ENCODE data around the gene ARHGEF38. TPM values are rescaled to one million over a fixed set of nuclear protein-coding genes. Genes with fewer than 3 reads are reported as not detected.

The ARHGEF38 gene
- total RNA-seq, 1 donor from 2014 or later, result not detected

- Mint-ChIP-seq H3K27ac (ENCODE audit: unreplicated experiment) (no peak overlapping the region), H3K4me3 (ENCODE audit: unreplicated experiment) (no peak overlapping the region), H3K36me3 (ENCODE audit: low read depth) (no peaks in the 10 kb centered on the region), H3K4me1 (ENCODE audit: low read depth) (no peaks in the 10 kb centered on the region), H3K9me3 (ENCODE audit: low read depth) (no peaks in the 10 kb centered on the region), H3K27me3 (ENCODE audit: low read depth) (peaks cover 42% of the 10 kb centered on the region)
- TF ChIP-seq CTCF (IDR thresholded peaks at IDR 0.05), result no peak
- no peak for DNase-seq (ENCODE audit: low spot score)
Measured at GRCh38 chr4:105587841-105588240, 35.4 kb downstream of the ARHGEF38 start.

GRCh38 chr4:105588252-105588651 is 35.8 kb downstream of the ARHGEF38 start:
- Mint-ChIP-seq H3K9me3 (ENCODE audit: low read depth) (no peaks in the 10 kb centered on the region), H3K27me3 (ENCODE audit: low read depth) (peaks cover 41% of the 10 kb centered on the region), H3K4me1 (ENCODE audit: low read depth) (no peaks in the 10 kb centered on the region), H3K36me3 (ENCODE audit: low read depth) (no peaks in the 10 kb centered on the region), H3K4me3 (ENCODE audit: unreplicated experiment) (no peak overlapping the region), H3K27ac (ENCODE audit: unreplicated experiment) (no peak overlapping the region)
- no peak for TF ChIP-seq CTCF (IDR thresholded peaks at IDR 0.05)
- DNase-seq (ENCODE audit: low spot score), result no peak

- no peaks in the 10 kb centered on the region for H3K4me1 Mint-ChIP-seq (ENCODE audit: low read depth)
- H3K27ac Mint-ChIP-seq (ENCODE audit: unreplicated experiment), result no peak overlapping the region
- peaks cover 46% of the 10 kb centered on the region for H3K27me3 Mint-ChIP-seq (ENCODE audit: low read depth)
Measured at GRCh38 chr4:105591573-105591972, 39.2 kb downstream of the ARHGEF38 start.

GRCh38 chr4:105594099-105595010 is 41.9 kb downstream of the ARHGEF38 start:
- H3K4me1 Mint-ChIP-seq (ENCODE audit: low read depth), result no peaks in the 10 kb centered on the region
- H3K27ac Mint-ChIP-seq (ENCODE audit: unreplicated experiment), result no peak overlapping the region
- no peak for DNase-seq (ENCODE audit: low spot score)
- TF ChIP-seq CTCF (IDR thresholded peaks at IDR 0.05), result no peak
- no peaks in the 10 kb centered on the region for H3K36me3 Mint-ChIP-seq (ENCODE audit: low read depth)
- H3K9me3 Mint-ChIP-seq (ENCODE audit: low read depth), result no peaks in the 10 kb centered on the region
- H3K27me3 Mint-ChIP-seq (ENCODE audit: low read depth), result peaks cover 34% of the 10 kb centered on the region
- no peak overlapping the region for H3K4me3 Mint-ChIP-seq (ENCODE audit: unreplicated experiment)

More at GRCh38 chr4:105591573-105591972, 39.2 kb downstream of the ARHGEF38 start:
- DNase-seq (ENCODE audit: low spot score), result no peak
- no peaks in the 10 kb centered on the region for H3K9me3 Mint-ChIP-seq (ENCODE audit: low read depth)
- no peak overlapping the region for H3K4me3 Mint-ChIP-seq (ENCODE audit: unreplicated experiment)
- H3K36me3 Mint-ChIP-seq (ENCODE audit: low read depth), result no peaks in the 10 kb centered on the region
- no peak for TF ChIP-seq CTCF (IDR thresholded peaks at IDR 0.05)

DNA sequence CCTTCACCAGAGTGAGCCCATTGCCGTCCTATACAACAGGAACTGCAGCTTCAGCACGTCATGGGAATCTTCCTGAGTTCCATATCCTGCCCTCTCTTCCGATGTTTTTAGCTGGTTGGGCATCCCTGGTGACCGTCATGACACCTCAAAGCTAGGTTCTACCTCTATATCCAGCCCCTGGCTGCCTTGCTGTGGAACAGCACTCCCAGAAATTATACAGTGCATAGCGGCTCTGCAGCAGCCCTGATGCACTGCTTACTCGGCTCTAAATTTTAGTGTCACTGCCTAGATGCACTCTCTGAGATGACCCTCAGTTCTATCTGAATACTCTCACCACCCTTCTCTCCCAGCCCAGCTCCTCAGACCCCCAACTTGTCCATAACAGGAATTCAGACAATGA is 44.3 kb downstream of the ARHGEF38 start:
- no peak for TF ChIP-seq CTCF (IDR thresholded peaks at IDR 0.05)
- Mint-ChIP-seq H3K4me3 (ENCODE audit: unreplicated experiment) (no peak overlapping the region), H3K27ac (ENCODE audit: unreplicated experiment) (no peak overlapping the region), H3K4me1 (ENCODE audit: low read depth) (no peaks in the 10 kb centered on the region), H3K36me3 (ENCODE audit: low read depth) (no peaks in the 10 kb centered on the region), H3K9me3 (ENCODE audit: low read depth) (no peaks in the 10 kb centered on the region), H3K27me3 (ENCODE audit: low read depth) (peaks cover 28% of the 10 kb centered on the region)
- DNase-seq (ENCODE audit: low spot score), result no peak

Measured in chondrocyte (in vitro differentiated cells).